ENCODE data around the gene C19orf73. TPM values are rescaled to one million over a fixed set of nuclear protein-coding genes. Genes with fewer than 3 reads are reported as not detected.

The C19orf73 gene
- total RNA-seq, 1 experiment from 2014 or later = 1.4 TPM

- DNase-seq (ENCODE audit: low read depth, low spot score) (no peak), ATAC-seq (no peak)
- no peaks in the 10 kb centered on the region for H3K9me3 ChIP-seq (ENCODE audit: control insufficient read depth, insufficient read depth, low read depth, low read length)
- ChIA-PET CTCF (interaction anchor here (0.7 kb wide), 1 partner anchor 85 kb away, joined by 14 read pairs; no protein-coding TSS in a partner anchor), POLR2A (no interaction called here)
- TF ChIP-seq POLR2AphosphoS5 (IDR thresholded peaks at IDR 0.05; ENCODE audit: low read depth, low read length) (no peak), CTCF (IDR thresholded peaks at IDR 0.05) (no peak), TCF7L2 (IDR thresholded peaks at IDR 0.05; ENCODE audit: low read depth, low read length) (no peak), SIN3A (IDR thresholded peaks at IDR 0.05; ENCODE audit: borderline replicate concordance, insufficient read depth, low read depth, low read length) (no peak), REST (IDR thresholded peaks at IDR 0.05; ENCODE audit: insufficient read depth in 1 of 2, low read depth in 2 of 2, low read length in 1 of 2) (no peak)
- H3K4me1 ChIP-seq (ENCODE audit: control insufficient read depth, insufficient read depth, low read length) = 0 out of 2 replicates have a peak, but pooled peaks cover 3% of the 10 kb centered on the region
- H3K36me3 ChIP-seq (ENCODE audit: control insufficient read depth, insufficient read depth, low read length) = no peaks in the 10 kb centered on the region
- no peaks in the 10 kb centered on the region for H3K27me3 ChIP-seq (ENCODE audit: control insufficient read depth, insufficient read depth, low read length)
- BruUV-seq (replicated peaks) = no TSS peak
- intact Hi-C loops (cut with micrococcal nuclease; ENCODE audit: unreplicated experiment) = no loop called here
- in situ Hi-C loops (cut with HindIII; ENCODE audit: low pct_unique_long_range_greater_than_20kb, low sequenced_read_pairs) = no loop called here
- H3K27ac ChIP-seq (ENCODE audit: low read length) = no peak overlapping the region
- no peak overlapping the region for H3K4me3 ChIP-seq (ENCODE audit: low read depth in 2 of 2, low read length in 2 of 2)
Measured at GRCh38 chr19:49130325-49130724, 11.4 kb upstream of the C19orf73 start.

- peak overlapping the region; percentile 39 to 67; a peak in 3 of 4 replicates for H3K4me3 ChIP-seq (ENCODE audit: low read depth in 2 of 2, low read length in 2 of 2)
- no peak overlapping the region for H3K27ac ChIP-seq (ENCODE audit: low read length)
- CTCF ChIA-PET = no interaction called here
- intact Hi-C loops (cut with micrococcal nuclease; ENCODE audit: unreplicated experiment) (no loop called here), in situ Hi-C loops (cut with HindIII; ENCODE audit: low pct_unique_long_range_greater_than_20kb, low sequenced_read_pairs) (no loop called here)
- POLR2A ChIA-PET = no interaction called here
- TSS peak; percentile 74 for BruUV-seq (replicated peaks)
- no peaks in the 10 kb centered on the region for H3K36me3 ChIP-seq (ENCODE audit: control insufficient read depth, insufficient read depth, low read length)
- DNase-seq (ENCODE audit: low read depth, low spot score) = no peak
- ATAC-seq = no peak
- no peaks in the 10 kb centered on the region for H3K27me3 ChIP-seq (ENCODE audit: control insufficient read depth, insufficient read depth, low read length)
- no peak for TF ChIP-seq SIN3A (IDR thresholded peaks at IDR 0.05; ENCODE audit: borderline replicate concordance, insufficient read depth, low read depth, low read length)
- no peak for TF ChIP-seq POLR2AphosphoS5 (IDR thresholded peaks at IDR 0.05; ENCODE audit: low read depth, low read length)
- no peaks in the 10 kb centered on the region for H3K9me3 ChIP-seq (ENCODE audit: control insufficient read depth, insufficient read depth, low read depth, low read length)
- H3K4me1 ChIP-seq (ENCODE audit: control insufficient read depth, insufficient read depth, low read length) = 0 out of 2 replicates have a peak, but pooled peaks cover 3% of the 10 kb centered on the region
Measured at GRCh38 chr19:49129238-49129583, 10.3 kb upstream of the C19orf73 start.

- Histone ChIP-seq H3K4me1 (ENCODE audit: control insufficient read depth, insufficient read depth, low read length) (0 out of 2 replicates have a peak, but pooled peaks cover 3% of the 10 kb centered on the region), H3K36me3 (ENCODE audit: control insufficient read depth, insufficient read depth, low read length) (no peaks in the 10 kb centered on the region), H3K9me3 (ENCODE audit: control insufficient read depth, insufficient read depth, low read depth, low read length) (no peaks in the 10 kb centered on the region), H3K27me3 (ENCODE audit: control insufficient read depth, insufficient read depth, low read length) (no peaks in the 10 kb centered on the region), H3K4me3 (ENCODE audit: low read depth in 2 of 2, low read length in 2 of 2) (peak overlapping the region; percentile 39 to 67), H3K27ac (ENCODE audit: low read length) (peak overlapping the region; percentile 82)
- BruUV-seq (replicated peaks) = no TSS peak
- intact Hi-C loops (cut with micrococcal nuclease; ENCODE audit: unreplicated experiment) = no loop called here
- ATAC-seq = no peak
- TF ChIP-seq SIN3A (IDR thresholded peaks at IDR 0.05; ENCODE audit: borderline replicate concordance, insufficient read depth, low read depth, low read length) = no peak
- no peak for TF ChIP-seq TCF7L2 (IDR thresholded peaks at IDR 0.05; ENCODE audit: low read depth, low read length)
- no peak for TF ChIP-seq CTCF (IDR thresholded peaks at IDR 0.05)
- in situ Hi-C loops (cut with HindIII; ENCODE audit: low pct_unique_long_range_greater_than_20kb, low sequenced_read_pairs) = no loop called here
- ChIA-PET CTCF (interaction anchor here (1.0 kb wide), 2 partner anchors 166 to 301 kb away, joined by 5 to 8 read pairs; no protein-coding TSS in a partner anchor), POLR2A (interaction anchor here (0.9 kb wide), 1 partner anchor 9 kb away, joined by 3 read pairs; no protein-coding TSS in a partner anchor)
- no peak for DNase-seq (ENCODE audit: low read depth, low spot score)
Measured at GRCh38 chr19:49128545-49129237, 9.7 kb upstream of the C19orf73 start.
